Kidney (tissue), 14 donors: ENCODE results near the gene ULK4. TPM values are rescaled to one million over a fixed set of nuclear protein-coding genes. Genes with fewer than 3 reads are reported as not detected.

ENCODE experiments used
- DNase-seq, 5 donors: peaks; one replicate each; pipeline ENCODE4 v3.0.0-alpha.2; 2013 to 2020
- FAIRE-seq: peaks from 2 replicates; lab custom pipeline; 2012; peaks lifted over from hg19 to GRCh38; lab: Jason Lieb, UNC
- H3K27ac ChIP-seq, 2 donors: one replicate each; pipeline ENCODE4 v1.7.0; 2013; ENCODE audit warnings: low read depth in 2 of 2, low read length in 2 of 2, inconsistent platforms in 1 of 2
- H3K27me3 ChIP-seq: one replicate; pipeline ENCODE4 v1.7.1; 2013; ENCODE audit warnings: low read length, inconsistent platforms; ENCODE audit not compliant: control insufficient read depth, insufficient read depth
- H3K36me3 ChIP-seq, 3 donors: one replicate each; pipeline versions ENCODE4 v1.7.0 to v1.7.1; 2013; ENCODE audit warnings: low read length in 3 of 3, control low read depth in 1 of 3, inconsistent platforms in 1 of 3; ENCODE audit not compliant: insufficient read depth in 3 of 3, control insufficient read depth in 2 of 3
- H3K4me1 ChIP-seq, 3 donors: one replicate each; pipeline versions ENCODE4 v1.7.0 to v1.7.1; 2013; ENCODE audit warnings: low read length in 3 of 3, inconsistent platforms in 1 of 3, low read depth in 1 of 3; ENCODE audit not compliant: control insufficient read depth in 2 of 3, insufficient read depth in 2 of 3
- H3K4me3 ChIP-seq, 3 donors: one replicate each; pipeline versions ENCODE4 v1.7.0 to v1.8.1; 2013; ENCODE audit warnings: low read length in 3 of 3, control low read depth in 1 of 3, inconsistent platforms in 1 of 3
- H3K9ac ChIP-seq, 3 donors: one replicate each; pipeline versions ENCODE4 v1.7.0 to v1.7.1; 2013; ENCODE audit warnings: low read length in 3 of 3, control low read depth in 1 of 3, inconsistent platforms in 1 of 3
- H3K9me3 ChIP-seq, 3 donors: one replicate each; pipeline versions ENCODE4 v1.7.0 to v1.7.1; 2013; ENCODE audit warnings: low read length in 3 of 3, control low read depth in 1 of 3, inconsistent platforms in 1 of 3; ENCODE audit not compliant: control insufficient read depth in 2 of 3, insufficient read depth in 1 of 3
- CTCF ChIP-seq: IDR thresholded peaks from 3 replicates; pipeline ENCODE4 v1.5.1; 2012; ENCODE audit warnings: mild to moderate bottlenecking, moderate library complexity, borderline replicate concordance; ENCODE audit not compliant: insufficient read depth; ENCODE audit errors: extremely low read depth
- intact Hi-C: fragments of 100-400 bp; cut with DNase I; formaldehyde crosslinking; loops from one replicate; pipeline ENCODE4 v1.11.1; 2022
- polyA plus RNA-seq: library from polyadenylated mRNA; stranded (reverse); fragments of 350-450 nt; fragmentation: Illumina TruSeq; extraction: RNeasy Lipid Tissue Mini Kit (QIAGEN cat#74804); gene quantifications from one replicate; pipeline ENCODE4 v1.2.3, GENCODE V29; 2014; ENCODE audit warnings: low read depth, low replicate concordance; ENCODE audit not compliant: insufficient read depth
- total RNA-seq: library from RNA; stranded (reverse); fragmentation: NEBNext Ultra II Directional; extraction: Animal tissue kit (Norgen Biotek cat#: 25700); gene quantifications from one replicate; pipeline ENCODE4 v1.2.1, GENCODE V29; 2021
- donor health status: control.
- donor health status: control.
- donor health status: control.
- donor health status: control.
- donor health status: control.
- donor health status: DM: yes; HTN: yes; CAD: no.
- donor health status: Normal renal cell carcinoma (clear cell type).

ULK4 gene
- total and polyA plus RNA-seq, 2 donors from 2014 or later: 4.6 to 20.5 TPM

GRCh38 chr3:41915353-41915752, 46.5 kb downstream of the ULK4 start:
- Histone ChIP-seq H3K27ac (no peak overlapping the region), H3K9me3 (no peaks in the 10 kb centered on the region), H3K27me3 (no peaks in the 10 kb centered on the region), H3K4me1 (no peaks in the 10 kb centered on the region), H3K9ac (no peak overlapping the region), H3K36me3 (no peaks in the 10 kb centered on the region), H3K4me3 (no peak overlapping the region)
- FAIRE-seq (no peak), DNase-seq (no peak)
- intact Hi-C loops: no loop called here
- TF ChIP-seq CTCF: no peak

- Histone ChIP-seq H3K27ac (no peak overlapping the region), H3K27me3 (no peaks in the 10 kb centered on the region), H3K4me3 (no peak overlapping the region), H3K36me3 (no peaks in the 10 kb centered on the region), H3K9ac (no peak overlapping the region), H3K4me1 (no peaks in the 10 kb centered on the region), H3K9me3 (no peaks in the 10 kb centered on the region)
- DNase-seq (no peak), FAIRE-seq (no peak)
- TF ChIP-seq CTCF: no peak
- intact Hi-C loops: no loop called here
Measured at GRCh38 chr3:41912280-41912679, 49.6 kb downstream of the ULK4 start.

GRCh38 chr3:41907330-41908073, 54.4 kb downstream of the ULK4 start:
- DNase-seq (no peak), FAIRE-seq (no peak)
- no peaks in the 10 kb centered on the region for H3K4me1 ChIP-seq
- no peak overlapping the region for H3K9ac ChIP-seq
- no peak overlapping the region for H3K4me3 ChIP-seq
- no peaks in the 10 kb centered on the region for H3K36me3 ChIP-seq
- intact Hi-C loops: no loop called here
- no peak for TF ChIP-seq CTCF
- H3K27me3 ChIP-seq: no peaks in the 10 kb centered on the region
- no peak overlapping the region for H3K27ac ChIP-seq
- no peaks in the 10 kb centered on the region for H3K9me3 ChIP-seq
